Peyer's patch (tissue), 4 donors: ENCODE data around the gene PACS2. TPM values are rescaled to one million over a fixed set of nuclear protein-coding genes. Genes with fewer than 3 reads are reported as not detected.
"Not testable (repeated sequence)": the region's sequence is repeated elsewhere in the genome, so short reads cannot be mapped to it uniquely, and the experiment has no call there.

Experiments used
- DNase-seq, 3 donors: peaks; one replicate each; pipeline ENCODE4 v3.0.0-alpha.2; 2017 to 2019
- H3K27ac ChIP-seq, 4 donors: fragments of 200-600 bp; sonication (generic); one replicate each; pipeline ENCODE4 v1.5.1; 2016 to 2019
- H3K27me3 ChIP-seq, 2 donors: fragments of 200-600 bp; sonication (generic); one replicate each; pipeline ENCODE4 v1.5.1; 2019
- H3K36me3 ChIP-seq, 3 donors: fragments of 200-600 bp; sonication (generic); one replicate each; pipeline ENCODE4 v1.5.1; 2016 to 2019
- H3K4me1 ChIP-seq, 4 donors: fragments of 200-600 bp; sonication (generic); one replicate each; pipeline ENCODE4 v1.5.1; 2016 to 2019
- H3K4me3 ChIP-seq, 4 donors: fragments of 200-600 bp; sonication (generic); 1 replicate in 3 of 4; 2 replicates in 1 of 4; pipeline ENCODE4 v1.5.1; 2016 to 2019; ENCODE audit warnings: mild to moderate bottlenecking in 1 of 4
- H3K9me3 ChIP-seq, 4 donors: fragments of 200-600 bp; sonication (generic); one replicate each; pipeline ENCODE4 v1.5.1; 2016 to 2019; ENCODE audit warnings: mild to moderate bottlenecking in 1 of 4
- POLR2A ChIP-seq, 2 donors: fragments of 450-650 bp; IDR thresholded peaks; one replicate each; pipeline ENCODE4 v1.5.1; 2017; ENCODE audit warnings: antibody characterized with exemption in 2 of 2, mild to moderate bottlenecking in 2 of 2, moderate library complexity in 2 of 2
- total RNA-seq, 4 donors: library from RNA; depleted of rRNA; stranded (reverse); fragments of >200 nt; gene quantifications; one replicate each; pipeline ENCODE4 v1.1.0, GENCODE V29; 2016
- TF ChIP-seq, protein P1 (sequence below), 6 experiments: fragments of 450-650 bp in 4 of 6; fragments of 200-600 bp in 2 of 6; sonication (generic) in 1 of 6; IDR thresholded peaks; one replicate each; pipeline ENCODE4 v1.5.1; 2017 to 2019; ENCODE audit warnings: antibody characterized with exemption in 6 of 6, mild to moderate bottlenecking in 3 of 6, moderate library complexity in 1 of 6

The PACS2 gene
- total RNA-seq, 4 donors from 2014 or later, result 77.2 to 158 (median 126) TPM

- no peak overlapping the region for H3K4me3 ChIP-seq
- TF ChIP-seq, protein P1, sequence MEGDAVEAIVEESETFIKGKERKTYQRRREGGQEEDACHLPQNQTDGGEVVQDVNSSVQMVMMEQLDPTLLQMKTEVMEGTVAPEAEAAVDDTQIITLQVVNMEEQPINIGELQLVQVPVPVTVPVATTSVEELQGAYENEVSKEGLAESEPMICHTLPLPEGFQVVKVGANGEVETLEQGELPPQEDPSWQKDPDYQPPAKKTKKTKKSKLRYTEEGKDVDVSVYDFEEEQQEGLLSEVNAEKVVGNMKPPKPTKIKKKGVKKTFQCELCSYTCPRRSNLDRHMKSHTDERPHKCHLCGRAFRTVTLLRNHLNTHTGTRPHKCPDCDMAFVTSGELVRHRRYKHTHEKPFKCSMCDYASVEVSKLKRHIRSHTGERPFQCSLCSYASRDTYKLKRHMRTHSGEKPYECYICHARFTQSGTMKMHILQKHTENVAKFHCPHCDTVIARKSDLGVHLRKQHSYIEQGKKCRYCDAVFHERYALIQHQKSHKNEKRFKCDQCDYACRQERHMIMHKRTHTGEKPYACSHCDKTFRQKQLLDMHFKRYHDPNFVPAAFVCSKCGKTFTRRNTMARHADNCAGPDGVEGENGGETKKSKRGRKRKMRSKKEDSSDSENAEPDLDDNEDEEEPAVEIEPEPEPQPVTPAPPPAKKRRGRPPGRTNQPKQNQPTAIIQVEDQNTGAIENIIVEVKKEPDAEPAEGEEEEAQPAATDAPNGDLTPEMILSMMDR (IDR thresholded peaks at IDR 0.05), result no peak
- TF ChIP-seq POLR2A (IDR thresholded peaks at IDR 0.05), result no peak
- no peaks in the 10 kb centered on the region for H3K4me1 ChIP-seq
- no peak overlapping the region for H3K27ac ChIP-seq
- no peak for DNase-seq
- no peaks in the 10 kb centered on the region for H3K36me3 ChIP-seq
- H3K9me3 ChIP-seq, result no peaks in the 10 kb centered on the region
- no peaks in the 10 kb centered on the region for H3K27me3 ChIP-seq
Measured at GRCh38 chr14:105285174-105285573, 29.4 kb upstream of the PACS2 start.

- Histone ChIP-seq H3K27me3 (no peaks in the 10 kb centered on the region), H3K4me1 (no peaks in the 10 kb centered on the region), H3K27ac (no peak overlapping the region), H3K36me3 (no peaks in the 10 kb centered on the region), H3K4me3 (no peak overlapping the region), H3K9me3 (no peaks in the 10 kb centered on the region)
- TF ChIP-seq, protein P1 (IDR thresholded peaks at IDR 0.05), result no peak
- no peak for DNase-seq
Measured at GRCh38 chr14:105286759-105287144, 27.8 kb upstream of the PACS2 start.

GRCh38 chr14:105287249-105288102 is 27.1 kb upstream of the PACS2 start:
- H3K27ac ChIP-seq, result no peak overlapping the region
- peaks cover 0 to 2% (median 0%) of the 10 kb centered on the region in 4 donors for H3K4me1 ChIP-seq
- no peaks in the 10 kb centered on the region for H3K27me3 ChIP-seq
- H3K36me3 ChIP-seq, result no peaks in the 10 kb centered on the region
- TF ChIP-seq, protein P1 (IDR thresholded peaks at IDR 0.05), result no peak
- no peak for TF ChIP-seq POLR2A (IDR thresholded peaks at IDR 0.05)
- DNase-seq, result no peak
- no peaks in the 10 kb centered on the region for H3K9me3 ChIP-seq
- no peak overlapping the region for H3K4me3 ChIP-seq

- H3K36me3 ChIP-seq, H3K27ac ChIP-seq, H3K27me3 ChIP-seq, DNase-seq, H3K4me3 ChIP-seq, H3K9me3 ChIP-seq: not testable (repeated sequence)
- H3K4me1 ChIP-seq, result peaks cover 0 to 17% (median 6%) of the 10 kb centered on the region in 4 donors
Measured at GRCh38 chr14:105288936-105289335, 25.6 kb upstream of the PACS2 start.

DNA sequence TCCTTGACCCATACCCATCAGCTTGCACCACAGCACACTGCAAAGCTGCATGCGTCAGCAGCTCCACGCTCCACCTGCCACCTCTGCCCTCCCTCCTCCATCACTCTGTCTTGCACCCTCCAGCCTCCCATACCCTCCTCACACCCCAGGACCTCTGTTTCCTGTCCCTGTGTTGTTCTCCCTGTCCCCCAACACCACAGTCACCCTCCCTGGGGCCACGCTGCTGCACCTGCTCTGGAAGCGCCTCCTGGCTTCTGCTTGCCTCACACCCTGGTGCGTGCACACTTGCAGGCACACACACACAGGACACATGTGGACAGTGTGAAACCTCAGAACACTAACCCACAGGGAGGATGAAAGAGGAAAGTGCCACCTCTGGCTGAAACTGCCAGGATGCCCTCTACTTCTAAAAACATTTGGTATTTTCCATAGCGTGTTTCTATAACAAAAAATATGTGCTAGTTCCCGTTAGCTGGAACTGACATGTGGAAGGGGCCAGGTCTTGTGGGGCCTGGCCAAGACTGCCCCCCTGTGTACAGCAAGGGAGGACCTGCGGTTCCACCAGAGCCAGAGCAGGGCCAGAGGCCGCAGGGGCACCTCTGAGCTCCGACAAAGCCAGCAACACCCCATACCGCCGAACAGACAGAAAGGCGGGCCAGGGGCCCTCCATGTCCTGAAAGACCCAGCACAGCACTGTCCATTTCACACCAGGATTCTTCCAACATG is 23.8 kb upstream of the PACS2 start:
- Histone ChIP-seq H3K36me3 (no peaks in the 10 kb centered on the region), H3K4me1 (peaks cover 0 to 22% (median 8%) of the 10 kb centered on the region in 4 donors), H3K27me3 (no peaks in the 10 kb centered on the region), H3K27ac (no peak overlapping the region), H3K4me3 (no peak overlapping the region), H3K9me3 (no peaks in the 10 kb centered on the region)
- no peak for DNase-seq
- TF ChIP-seq, protein P1 (IDR thresholded peaks at IDR 0.05), result no peak
- no peak for TF ChIP-seq POLR2A (IDR thresholded peaks at IDR 0.05)
